Measurements from ENCODE around the gene SLC27A3. TPM values are rescaled to one million over a fixed set of nuclear protein-coding genes. Genes with fewer than 3 reads are reported as not detected.
"Not testable (repeated sequence)": the region's sequence is repeated elsewhere in the genome, so short reads cannot be mapped to it uniquely, and the experiment has no call there.

Gene SLC27A3
- total RNA-seq, 1 donor from 2014 or later: 13.5 TPM

DNA sequence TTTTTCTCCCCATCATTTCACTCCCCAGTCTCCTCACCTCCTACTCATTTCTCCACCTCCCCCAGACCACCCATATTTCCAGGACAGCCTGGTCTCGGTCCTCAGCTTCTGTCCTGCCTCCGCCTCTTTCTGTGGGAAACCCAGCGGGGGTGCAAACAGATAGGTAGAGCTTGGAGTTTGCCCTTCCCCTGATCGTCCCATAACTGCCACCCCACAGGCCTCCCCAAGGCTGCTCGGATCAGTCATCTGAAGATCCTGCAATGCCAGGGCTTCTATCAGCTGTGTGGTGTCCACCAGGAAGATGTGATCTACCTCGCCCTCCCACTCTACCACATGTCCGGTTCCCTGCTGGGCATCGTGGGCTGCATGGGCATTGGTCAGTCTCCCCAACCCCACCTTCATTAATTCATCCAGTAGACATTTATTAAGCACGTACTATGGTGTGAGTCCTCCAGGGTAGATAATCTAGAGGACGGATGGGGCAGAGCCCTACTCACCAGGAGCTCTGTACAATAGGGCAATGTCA is 1.7 kb downstream of the SLC27A3 start:
- no peak for DNase-seq (ENCODE audit: missing footprints)
- ATAC-seq: no peak
- intact Hi-C loops (cut with DNase I): loop anchor here (10.0 kb wide), 1 partner anchor 422 kb away; the partner anchor contains the start of gene S100A9

DNA sequence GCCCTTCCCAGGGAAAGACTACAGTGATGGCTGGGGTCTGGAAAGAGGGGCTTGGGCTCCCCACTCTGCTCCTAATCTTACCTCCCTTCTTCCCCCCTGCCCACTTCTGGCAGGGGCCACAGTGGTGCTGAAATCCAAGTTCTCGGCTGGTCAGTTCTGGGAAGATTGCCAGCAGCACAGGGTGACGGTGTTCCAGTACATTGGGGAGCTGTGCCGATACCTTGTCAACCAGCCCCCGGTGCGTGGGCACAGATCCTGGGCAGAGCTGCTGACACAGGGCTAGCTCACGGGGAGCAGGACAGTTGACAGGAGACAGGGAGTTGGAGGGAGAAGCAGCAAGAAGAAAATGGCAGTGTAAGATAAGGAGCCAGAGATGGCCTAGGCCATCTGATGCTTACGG is 2.4 kb downstream of the SLC27A3 start:
- intact Hi-C loops (cut with DNase I): loop anchor here (10.0 kb wide), 1 partner anchor 423 kb away; the partner anchor contains the start of gene S100A9
- DNase-seq (ENCODE audit: missing footprints): no peak

GRCh38 chr1:153778051-153778823 is 3.0 kb downstream of the SLC27A3 start:
- ATAC-seq: no peak
- intact Hi-C loops (cut with DNase I): loop anchor here (10.0 kb wide), 1 partner anchor 423 kb away; the partner anchor contains the start of gene S100A9
- no peak for DNase-seq (ENCODE audit: missing footprints)

More for the DNA sequence above, 2.4 kb downstream of the SLC27A3 start:
- no peak for ATAC-seq

- intact Hi-C loops (cut with DNase I): loop anchor here (10.0 kb wide), 1 partner anchor 424 kb away; the partner anchor contains the start of gene S100A9
- no peak for DNase-seq (ENCODE audit: missing footprints)
- ATAC-seq: no peak
Measured at GRCh38 chr1:153778824-153779519, 3.8 kb downstream of the SLC27A3 start.

DNA sequence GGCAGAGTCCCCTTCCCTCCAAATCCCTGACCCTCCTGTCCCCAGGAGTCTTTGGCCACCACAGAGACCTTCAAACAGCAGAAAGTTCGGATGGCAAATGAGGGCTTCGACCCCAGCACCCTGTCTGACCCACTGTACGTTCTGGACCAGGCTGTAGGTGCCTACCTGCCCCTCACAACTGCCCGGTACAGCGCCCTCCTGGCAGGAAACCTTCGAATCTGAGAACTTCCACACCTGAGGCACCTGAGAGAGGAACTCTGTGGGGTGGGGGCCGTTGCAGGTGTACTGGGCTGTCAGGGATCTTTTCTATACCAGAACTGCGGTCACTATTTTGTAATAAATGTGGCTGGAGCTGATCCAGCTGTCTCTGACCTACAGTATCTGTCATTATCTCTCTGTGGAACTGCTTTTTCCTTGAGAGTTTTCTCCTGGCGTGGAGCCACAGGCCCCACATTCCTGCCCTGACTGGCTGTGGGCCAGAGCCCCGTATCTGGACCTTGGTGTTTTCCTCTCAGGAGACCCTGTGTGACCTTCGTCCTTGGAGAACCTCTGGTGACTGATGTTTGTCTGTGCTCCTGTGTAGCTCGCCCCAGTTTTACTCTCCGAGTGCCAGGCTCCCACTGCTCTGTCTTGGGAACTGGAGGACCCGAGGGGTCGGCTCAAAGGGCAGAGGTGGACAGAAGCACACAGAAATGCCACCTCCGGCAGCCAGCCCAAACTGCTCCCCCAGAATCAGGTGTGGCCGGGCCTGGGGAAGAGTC is 4.8 kb downstream of the SLC27A3 start:
- intact Hi-C loops (cut with DNase I): loop anchor here (10.0 kb wide), 1 partner anchor 425 kb away; the partner anchor contains the start of gene S100A9
- ATAC-seq: no peak
- no peak for DNase-seq (ENCODE audit: missing footprints)

- intact Hi-C loops (cut with DNase I): no loop called here
- ATAC-seq (no peak), DNase-seq (ENCODE audit: missing footprints) (no peak)
Measured at GRCh38 chr1:153780551-153780950, 5.3 kb downstream of the SLC27A3 start.

DNA sequence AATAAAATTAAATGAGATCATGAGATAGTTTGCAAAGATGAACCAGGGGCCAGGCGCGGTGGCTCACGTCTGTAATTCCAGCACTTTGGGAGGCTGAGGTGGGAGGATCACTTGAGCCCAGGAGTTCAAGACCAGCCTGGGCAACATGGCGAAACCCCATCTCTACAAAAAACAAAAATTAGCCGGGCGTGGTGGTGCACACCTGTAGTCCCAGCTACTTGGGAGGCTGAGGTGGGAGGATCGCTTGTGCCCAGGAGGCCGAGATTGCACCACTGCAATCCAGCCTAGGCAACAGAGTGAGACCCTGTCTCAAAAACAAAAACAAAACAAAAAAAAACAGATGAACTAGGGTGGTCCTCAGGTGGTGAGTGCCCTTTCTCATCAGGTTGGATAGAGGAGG is 7.4 kb downstream of the SLC27A3 start:
- ATAC-seq; DNase-seq (ENCODE audit: missing footprints); intact Hi-C loops (cut with DNase I): not testable (repeated sequence)

DNA sequence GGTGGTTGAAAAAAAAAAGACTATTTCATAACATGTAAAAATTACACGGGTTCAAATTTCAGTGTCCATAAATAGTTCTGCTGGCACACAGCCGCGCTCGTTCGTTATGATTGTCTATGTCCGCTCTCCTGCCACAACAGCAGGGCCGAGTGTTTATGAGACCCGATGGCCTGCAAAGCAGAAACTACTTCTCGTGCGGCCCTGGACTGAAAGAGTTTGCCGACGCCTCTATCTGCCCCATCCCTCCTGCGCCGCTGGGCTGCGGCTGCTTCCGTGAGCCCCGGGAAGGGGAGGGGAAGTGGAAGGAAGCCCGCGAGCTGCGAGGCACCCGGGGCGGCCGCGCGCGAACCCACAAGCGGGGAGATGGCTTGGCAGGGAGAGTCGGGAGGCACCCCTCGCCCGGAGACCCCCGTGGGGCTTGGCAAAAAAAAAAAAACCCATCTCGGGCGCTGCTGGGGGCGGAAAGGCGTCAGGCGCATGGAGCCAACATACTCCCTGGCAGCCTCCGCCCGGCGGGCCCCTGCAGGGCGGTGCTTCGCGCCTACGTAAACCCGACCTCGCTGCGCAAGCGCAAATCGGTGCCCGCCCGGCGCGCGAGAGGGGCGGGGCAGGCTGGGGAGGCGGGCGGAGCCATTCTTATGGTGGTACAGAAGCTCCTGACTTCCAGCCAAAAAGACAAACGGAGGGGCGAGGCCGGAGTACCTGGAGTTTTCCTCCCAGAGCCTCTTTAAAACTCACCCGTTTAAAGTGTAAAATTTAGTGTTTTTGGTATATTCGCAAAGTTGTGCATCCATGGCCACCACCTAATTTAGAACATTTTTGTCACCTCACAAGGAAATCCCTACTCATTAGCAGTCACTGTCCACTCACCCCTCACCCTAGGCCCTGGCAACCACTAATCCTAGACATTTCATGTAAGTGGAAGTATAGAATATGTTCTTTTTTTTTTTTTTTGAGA is 8.3 kb downstream of the SLC27A3 start:
- intact Hi-C loops (cut with DNase I): no loop called here
- DNase-seq (ENCODE audit: missing footprints): peak; percentile 96
- peak; percentile 98 for ATAC-seq

DNA sequence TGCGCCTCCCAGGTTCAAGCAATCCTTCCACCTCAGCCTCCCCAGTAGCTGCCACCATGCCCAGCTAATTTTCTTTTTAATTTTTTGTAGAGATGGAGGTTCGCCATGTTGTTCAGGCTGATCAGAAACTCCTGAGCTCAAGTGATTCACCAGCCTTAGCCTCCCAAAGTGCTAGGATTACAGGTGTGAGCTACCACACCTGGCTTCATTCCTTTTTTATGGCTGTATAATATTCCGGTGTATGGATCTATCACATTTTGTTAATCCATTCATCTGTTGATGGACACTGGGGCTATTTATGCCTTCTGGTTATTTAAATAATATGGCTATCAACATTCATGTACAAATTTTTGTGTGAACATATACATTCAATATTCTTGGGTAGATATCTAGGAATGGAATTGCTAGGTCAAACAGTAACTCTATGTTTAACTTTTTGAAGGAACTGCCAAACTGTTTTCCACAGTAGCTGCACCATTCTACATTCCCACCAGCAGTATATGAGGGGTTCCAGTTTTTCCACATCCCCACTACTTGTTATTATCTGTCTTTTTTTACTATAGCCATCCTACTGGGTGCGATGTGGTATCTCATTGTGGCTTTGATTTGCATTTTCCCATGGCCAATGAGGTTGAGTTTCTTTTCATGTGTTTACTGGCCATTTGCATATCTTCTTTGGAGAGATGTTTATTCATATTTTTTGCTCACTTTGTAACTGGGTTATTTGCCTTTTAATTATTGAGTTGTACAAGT is 11.0 kb downstream of the SLC27A3 start:
- DNase-seq (ENCODE audit: missing footprints) (no peak), ATAC-seq (no peak)
- intact Hi-C loops (cut with DNase I): no loop called here

DNA sequence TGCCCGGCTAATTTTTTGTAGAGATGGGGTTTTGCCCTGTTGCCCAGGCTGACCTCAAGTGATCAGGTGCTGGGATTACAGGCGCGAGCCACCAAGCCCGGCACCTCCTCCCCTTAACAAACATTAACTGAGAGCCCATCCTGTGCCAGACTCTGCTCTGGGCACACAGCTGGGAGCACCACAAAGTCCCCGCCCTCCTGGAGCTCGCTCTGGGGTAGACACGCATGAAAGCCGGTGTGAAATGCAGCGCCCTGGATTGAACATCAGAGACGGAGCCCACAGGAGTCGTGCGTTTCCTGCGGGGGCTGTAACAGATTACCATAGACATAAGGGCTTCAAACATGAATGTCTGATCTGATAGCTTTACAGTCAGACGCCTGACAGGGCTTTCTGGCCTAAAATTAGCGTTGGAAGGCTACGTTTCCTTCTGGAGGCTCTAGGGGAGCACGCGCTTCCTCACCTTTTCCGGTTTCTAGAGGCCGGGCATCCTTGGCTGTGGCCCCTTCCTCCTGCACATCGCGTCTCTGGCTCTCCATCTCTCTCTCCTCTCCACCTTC is 14.3 kb downstream of the SLC27A3 start:
- intact Hi-C loops (cut with DNase I): no loop called here
- DNase-seq (ENCODE audit: missing footprints) (no peak), ATAC-seq (no peak)

DNA sequence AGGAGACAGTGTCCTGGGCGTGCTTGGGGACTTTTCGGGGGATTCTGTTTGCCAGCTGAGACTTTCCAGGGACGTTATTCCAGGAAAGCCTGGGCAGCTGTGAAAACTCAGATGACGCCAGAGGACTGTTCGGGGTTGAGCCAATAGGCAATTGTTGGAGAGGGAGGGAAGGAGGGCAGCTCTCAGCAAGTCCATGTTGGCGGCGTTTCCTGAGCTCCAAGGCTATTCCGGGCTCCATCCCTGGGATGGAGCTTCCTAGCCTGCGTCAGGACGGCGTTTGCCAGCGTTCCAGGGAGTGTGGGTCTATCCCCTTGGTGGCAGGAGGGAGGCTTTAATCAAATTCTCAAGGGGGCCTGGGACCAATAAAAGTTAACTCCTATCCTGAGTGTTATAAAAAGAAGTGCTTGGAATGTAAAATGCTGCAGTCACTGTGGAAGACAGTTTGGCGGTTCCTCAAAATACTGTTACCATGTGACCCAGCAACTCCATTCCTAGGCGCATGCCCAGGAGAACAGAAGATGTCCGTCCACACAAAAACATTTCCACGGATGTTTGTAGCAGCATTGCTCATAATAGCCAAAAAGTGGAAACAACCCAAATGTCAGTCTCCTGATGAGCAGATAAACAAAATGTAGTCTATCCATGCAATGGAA is 15.2 kb downstream of the SLC27A3 start:
- peak; percentile 91 for DNase-seq (ENCODE audit: missing footprints)
- intact Hi-C loops (cut with DNase I): no loop called here
- ATAC-seq: peak; percentile 93

GRCh38 chr1:153790966-153791647 is 15.9 kb downstream of the SLC27A3 start:
- intact Hi-C loops (cut with DNase I): no loop called here
- peak; percentile 37 for ATAC-seq
- DNase-seq (ENCODE audit: missing footprints): no peak

- intact Hi-C loops (cut with DNase I): no loop called here
- no peak for ATAC-seq
- DNase-seq (ENCODE audit: missing footprints): no peak
Measured at GRCh38 chr1:153791648-153792253, 16.5 kb downstream of the SLC27A3 start.

- DNase-seq (ENCODE audit: missing footprints) (no peak), ATAC-seq (no peak)
- intact Hi-C loops (cut with DNase I): no loop called here
Measured at GRCh38 chr1:153792631-153793041, 17.4 kb downstream of the SLC27A3 start.

- no peak for ATAC-seq
- no peak for DNase-seq (ENCODE audit: missing footprints)
- intact Hi-C loops (cut with DNase I): no loop called here
Measured at GRCh38 chr1:153793261-153793972, 18.2 kb downstream of the SLC27A3 start.

Data from Right ventricle myocardium inferior (tissue), 1 donor.